ENCODE results near the gene SARS2.

- TF ChIP-seq POLR2A (IDR thresholded peaks at IDR 0.05): no peak
- TF ChIP-seq CTCF (IDR thresholded peaks at IDR 0.05): no peak
Measured at GRCh38 chr19:38918526-38918925, 12.0 kb downstream of the SARS2 start.

All from prostate gland (tissue), 2 donors.